WTC11 (cell line): Measurements from ENCODE around the gene GRN. TPM values are rescaled to one million over a fixed set of nuclear protein-coding genes. Genes with fewer than 3 reads are reported as not detected.

Experiments used
- ATAC-seq: fragments of 200-7000 bp; cut with Tn5 transposase; 2 replicates; pipeline ENCODE4 v1.10.0; 2021; ENCODE audit warnings: mild to moderate bottlenecking, moderate library complexity
- CTCF ChIA-PET: fragments of 300-600 bp; sonication (Branson Sonifier 250); formaldehyde crosslinking; loops from one replicate; lab custom pipeline; 2021; ENCODE audit warnings: antibody characterized with exemption; lab: Charles Lee
- POLR2A ChIA-PET: fragments of 350-600 bp; sonication (Branson Sonifier 250); formaldehyde crosslinking; loops from one replicate; lab custom pipeline; 2021; ENCODE audit warnings: antibody characterized with exemption; lab: Charles Lee
- DNase-seq: peaks from one replicate; pipeline ENCODE4 v3.0.0; 2021; ENCODE audit warnings: low spot score
- H3K27ac Mint-ChIP-seq: 2 replicates; pipeline ENCODE4 v1.8.0; 2021; ENCODE audit warnings: mixed read lengths
- H3K27me3 Mint-ChIP-seq: 2 replicates; pipeline ENCODE4 v1.8.0; 2021; ENCODE audit warnings: low read depth, mild to moderate bottlenecking, moderate library complexity, mixed read lengths
- H3K36me3 Mint-ChIP-seq: 2 replicates; pipeline ENCODE4 v1.8.0; 2021; ENCODE audit warnings: mixed read lengths
- H3K4me1 Mint-ChIP-seq: 2 replicates; pipeline ENCODE4 v1.8.0; 2022; ENCODE audit warnings: mixed read lengths
- H3K4me3 Mint-ChIP-seq: 2 replicates; pipeline ENCODE4 v1.8.0; 2021; ENCODE audit warnings: mild to moderate bottlenecking, moderate library complexity, mixed read lengths
- H3K9me3 Mint-ChIP-seq: 2 replicates; pipeline ENCODE4 v1.8.0; 2021; ENCODE audit warnings: mixed read lengths
- ATF3 ChIP-seq: sonication (generic); formaldehyde crosslinking; conservative IDR thresholded peaks from 2 replicates; pipeline ENCODE4 v1.8.1; 2022; ENCODE audit warnings: mild to moderate bottlenecking, missing genetic modification reagents
- ATF6 ChIP-seq: sonication (generic); formaldehyde crosslinking; IDR thresholded peaks from 2 replicates; pipeline ENCODE4 v1.8.1; 2023; ENCODE audit warnings: mild to moderate bottlenecking, missing genetic modification reagents
- CDX4 ChIP-seq: fragments of 250-450 bp; sonication (Bioruptor Pico); IDR thresholded peaks from 2 replicates; pipeline ENCODE4 v1.9.0; 2021; ENCODE audit warnings: moderate library complexity, mild to moderate bottlenecking, inconsistent platforms, borderline replicate concordance
- CREM ChIP-seq: sonication (generic); formaldehyde crosslinking; IDR thresholded peaks from 2 replicates; pipeline ENCODE4 v1.8.1; 2022; ENCODE audit warnings: mild to moderate bottlenecking, missing genetic modification reagents, moderate library complexity
- CTCF ChIP-seq: fragments of 200-600 bp; IDR thresholded peaks from 2 replicates; pipeline ENCODE4 v1.8.0; 2022; ENCODE audit warnings: antibody characterized with exemption
- EMX1 ChIP-seq: fragments of 250-450 bp; sonication (Bioruptor Pico); IDR thresholded peaks from 2 replicates; pipeline ENCODE4 v1.8.0; 2021; ENCODE audit warnings: mild to moderate bottlenecking
- ERG ChIP-seq: fragments of 250-450 bp; sonication (Bioruptor Pico); IDR thresholded peaks from 2 replicates; pipeline ENCODE4 v1.8.0; 2021; ENCODE audit warnings: mild to moderate bottlenecking
- FOXP4 ChIP-seq: sonication (generic); formaldehyde crosslinking; IDR thresholded peaks from 2 replicates; pipeline ENCODE4 v1.8.0; 2022; ENCODE audit warnings: mild to moderate bottlenecking, missing genetic modification reagents
- IRF2 ChIP-seq: sonication (generic); formaldehyde crosslinking; IDR thresholded peaks from 2 replicates; pipeline ENCODE4 v1.8.0; 2022; ENCODE audit warnings: low read depth, missing genetic modification reagents, borderline replicate concordance
- PRDM15 ChIP-seq: sonication (generic); formaldehyde crosslinking; IDR thresholded peaks from 2 replicates; pipeline ENCODE4 v1.8.0; 2022; ENCODE audit warnings: missing genetic modification reagents
- PRRX2 ChIP-seq: fragments of 250-450 bp; sonication (Bioruptor Pico); IDR thresholded peaks from 2 replicates; pipeline ENCODE4 v1.8.0; 2021; ENCODE audit warnings: mild to moderate bottlenecking
- RORB ChIP-seq: fragments of 250-450 bp; sonication (Bioruptor Pico); IDR thresholded peaks from 2 replicates; pipeline ENCODE4 v1.9.0; 2021; ENCODE audit warnings: mild to moderate bottlenecking
- STAT6 ChIP-seq: sonication (generic); formaldehyde crosslinking; conservative IDR thresholded peaks from 2 replicates; pipeline ENCODE4 v1.8.1; 2023; ENCODE audit warnings: mild to moderate bottlenecking, low read depth, missing genetic modification reagents, moderate library complexity
- ZNF416 ChIP-seq: fragments of 250-450 bp; sonication (Bioruptor Pico); IDR thresholded peaks from 2 replicates; pipeline ENCODE4 v1.9.0; 2021; ENCODE audit warnings: mild to moderate bottlenecking, inconsistent platforms
- total RNA-seq: library from RNA; stranded (reverse); gene quantifications from 3 replicates; pipeline ENCODE4 v1.2.3, GENCODE V29; 2021

The GRN gene
- total RNA-seq, 1 experiment from 2014 or later = 177 TPM

DNA sequence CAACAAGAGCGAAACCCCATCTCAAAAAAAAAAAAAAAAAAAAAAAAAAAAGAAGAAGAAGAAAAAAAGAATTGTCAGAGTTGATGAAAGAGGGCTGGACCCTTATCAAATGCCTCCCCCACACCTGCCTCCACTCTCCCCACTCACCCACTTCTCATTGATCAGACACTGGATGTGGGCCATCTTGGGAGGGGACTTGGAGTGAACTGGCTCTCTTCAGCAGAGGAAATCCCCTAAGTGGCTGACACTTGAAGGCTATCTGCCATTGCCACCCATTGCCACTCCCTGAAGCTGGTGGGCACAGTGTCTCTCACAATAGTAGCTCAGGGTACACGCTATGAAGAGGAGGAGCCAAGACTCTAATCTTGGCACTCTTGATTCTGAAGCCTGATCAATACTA is 42.7 kb downstream of the GRN start:
- CTCF ChIA-PET = interaction anchor here (0.6 to 3.1 kb wide), 3 partner anchors 33 to 129 kb away, joined by 3 to 33 read pairs (median 5); no protein-coding TSS in a partner anchor
- Mint-ChIP-seq H3K36me3 (no peaks in the 10 kb centered on the region), H3K4me1 (peaks cover 17% of the 10 kb centered on the region), H3K4me3 (no peak overlapping the region), H3K9me3 (no peaks in the 10 kb centered on the region), H3K27ac (no peak overlapping the region), H3K27me3 (peaks cover 47% of the 10 kb centered on the region)
- ATAC-seq (no peak), DNase-seq (no peak)
- POLR2A ChIA-PET = no interaction called here
- no peak for TF ChIP-seq PRDM15 (CRISPR knock-in tag)
- no peak for TF ChIP-seq CTCF
- TF ChIP-seq STAT6 = no peak
- no peak for TF ChIP-seq ZNF416 (CRISPR knock-in tag)
- no peak for TF ChIP-seq PRRX2
- no peak for TF ChIP-seq CREM (CRISPR knock-in tag)
- no peak for TF ChIP-seq FOXP4 (CRISPR knock-in tag)
- TF ChIP-seq EMX1 (CRISPR knock-in tag) = no peak
- TF ChIP-seq ERG (CRISPR knock-in tag) = no peak
- no peak for TF ChIP-seq ATF6 (CRISPR knock-in tag)
- TF ChIP-seq RORB = no peak
- no peak for TF ChIP-seq ATF3 (CRISPR knock-in tag)
- no peak for TF ChIP-seq IRF2
- TF ChIP-seq CDX4 (CRISPR knock-in tag) = no peak
